Stimulated activated CD8-positive, alpha-beta memory T cell treated with anti-CD3 and anti-CD28 coated beads, Interleukin-15, amount 100 ng/mL, for 48 hours (primary cell): ENCODE results near the gene FOXP1.

Experiments
- DNase-seq, 2 donors: peaks; one replicate each; pipeline ENCODE4 v3.0.0-alpha.2; 2020; ENCODE audit warnings: low read depth in 2 of 2

Gene FOXP1

GRCh38 chr3:71180524-71180923, 403.0 kb downstream of the FOXP1 start:
- DNase-seq, result no peak

- no peak for DNase-seq
Observed at GRCh38 chr3:71177375-71177774, 406.2 kb downstream of the FOXP1 start.

- DNase-seq, result no peak
Observed at GRCh38 chr3:71176366-71176765, 407.2 kb downstream of the FOXP1 start.

GRCh38 chr3:71175691-71176365, 407.7 kb downstream of the FOXP1 start:
- no peak for DNase-seq

- DNase-seq, result no peak
Observed at GRCh38 chr3:71172951-71173350, 410.6 kb downstream of the FOXP1 start.

- no peak for DNase-seq
Observed at GRCh38 chr3:71172189-71172588, 411.3 kb downstream of the FOXP1 start.

- no peak for DNase-seq
Observed at GRCh38 chr3:71171247-71171646, 412.3 kb downstream of the FOXP1 start.

DNA sequence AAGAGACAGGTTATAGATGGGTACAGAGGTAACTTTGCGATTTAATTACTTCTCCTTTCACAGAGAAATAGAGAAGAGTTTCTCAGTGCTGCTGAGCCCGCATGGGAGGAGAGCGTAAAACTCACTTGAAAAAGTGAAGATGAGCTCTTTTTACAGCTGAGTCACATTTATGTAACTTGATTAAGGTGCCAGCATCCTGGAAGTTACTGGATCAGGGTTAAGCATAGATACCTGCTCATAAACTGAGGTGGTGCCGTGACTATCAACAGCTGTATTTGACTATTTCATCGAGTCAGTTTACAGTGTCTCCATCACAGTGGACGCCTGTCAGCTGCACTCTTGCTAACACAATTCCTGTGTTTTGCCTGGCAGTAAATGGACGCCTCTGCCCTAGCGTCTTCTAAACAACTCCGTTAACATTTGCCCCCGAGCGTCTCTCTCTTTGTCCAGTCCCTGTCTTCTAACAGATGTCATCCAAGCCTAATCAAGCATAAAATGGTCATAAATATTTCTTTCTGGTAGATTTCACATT, 414.6 kb downstream of the FOXP1 start:
- no peak for DNase-seq

DNA sequence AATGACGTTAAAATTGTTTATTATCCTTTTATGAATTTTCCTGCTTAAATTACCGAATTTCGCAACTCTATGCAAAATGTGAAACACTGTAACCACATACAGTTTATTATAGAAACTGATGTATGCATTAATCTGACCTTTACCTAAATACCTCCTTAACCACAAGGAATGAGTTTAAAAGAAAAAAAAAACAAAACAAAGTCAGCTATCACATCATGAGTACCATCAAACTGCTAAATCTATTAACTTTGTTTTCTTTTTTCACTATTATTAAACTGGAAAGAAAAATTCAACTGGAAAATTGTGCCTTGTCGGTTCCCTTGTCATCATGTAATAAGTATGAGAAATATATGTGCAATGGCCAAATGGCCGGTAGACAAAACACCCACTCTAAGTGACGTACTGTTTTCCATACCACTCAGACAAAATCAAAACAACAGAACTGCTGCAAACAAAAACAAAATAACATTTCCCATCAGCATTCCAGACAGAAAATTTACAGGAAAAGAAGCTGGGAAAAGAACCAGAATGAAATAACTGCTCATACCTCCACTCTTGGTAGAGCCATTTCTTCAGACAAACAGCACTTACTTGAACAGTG, 415.3 kb downstream of the FOXP1 start:
- no peak for DNase-seq

- DNase-seq, result no peak
Observed at GRCh38 chr3:71166339-71167240, 416.9 kb downstream of the FOXP1 start.

GRCh38 chr3:71164881-71165280, 418.6 kb downstream of the FOXP1 start:
- no peak for DNase-seq

DNA sequence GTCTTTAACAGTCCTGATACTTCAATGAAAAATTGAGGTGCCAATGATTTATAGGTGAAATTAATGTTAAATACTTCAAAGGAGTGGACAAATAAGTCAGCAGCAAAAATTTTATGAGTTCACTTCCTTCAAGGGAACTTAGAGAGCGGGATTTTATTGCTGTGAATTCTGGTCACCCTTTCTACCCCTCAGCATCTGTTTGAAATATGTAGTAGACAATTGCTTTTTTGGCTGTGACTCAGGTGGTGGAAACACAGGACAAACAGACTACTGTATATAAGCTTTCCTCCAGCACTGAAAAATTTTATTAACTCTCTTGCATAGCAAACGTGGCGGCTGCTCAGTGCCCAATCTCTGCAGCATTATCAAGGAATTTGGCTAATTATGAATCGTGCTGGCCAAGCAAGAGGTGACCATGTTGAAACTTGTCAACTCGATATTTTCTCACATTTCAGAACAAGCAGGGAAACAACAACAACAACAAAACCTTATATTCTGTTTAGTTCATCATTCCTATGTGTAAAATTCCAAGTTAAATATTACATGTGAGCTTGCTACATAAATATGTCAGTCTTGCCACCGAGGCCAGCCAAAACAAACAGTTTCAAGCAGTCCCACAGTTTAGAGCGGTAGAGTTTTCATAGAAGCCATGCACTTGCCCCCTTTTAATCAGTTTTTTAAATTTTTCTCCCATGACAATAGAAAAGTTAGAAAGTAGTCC, 420.2 kb downstream of the FOXP1 start:
- no peak for DNase-seq

DNA sequence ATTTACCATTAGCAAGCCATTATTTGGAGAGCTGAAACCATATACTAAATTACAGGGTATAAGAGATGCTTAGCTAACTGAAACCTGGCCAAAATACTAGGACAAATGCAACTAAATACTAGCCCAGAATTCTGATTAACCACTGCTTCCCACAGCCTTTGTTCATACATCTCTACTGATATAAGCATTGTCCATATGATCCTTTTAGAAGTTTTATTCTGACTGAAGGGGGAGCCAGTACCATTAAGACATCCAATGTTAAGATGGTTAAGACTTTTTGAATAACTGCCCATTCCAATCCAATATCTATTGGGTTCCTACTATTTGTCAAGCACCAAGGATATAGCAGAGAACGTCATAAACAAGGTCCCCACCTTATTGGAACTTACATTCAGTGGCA, 421.3 kb downstream of the FOXP1 start:
- no peak for DNase-seq

- no peak for DNase-seq
Observed at GRCh38 chr3:71160785-71161546, 422.6 kb downstream of the FOXP1 start.

GRCh38 chr3:71156062-71156665, 427.4 kb downstream of the FOXP1 start:
- DNase-seq, result no peak

- DNase-seq, result no peak
Observed at GRCh38 chr3:71154846-71155245, 428.7 kb downstream of the FOXP1 start.

GRCh38 chr3:71153713-71154112, 429.8 kb downstream of the FOXP1 start:
- no peak for DNase-seq

DNA sequence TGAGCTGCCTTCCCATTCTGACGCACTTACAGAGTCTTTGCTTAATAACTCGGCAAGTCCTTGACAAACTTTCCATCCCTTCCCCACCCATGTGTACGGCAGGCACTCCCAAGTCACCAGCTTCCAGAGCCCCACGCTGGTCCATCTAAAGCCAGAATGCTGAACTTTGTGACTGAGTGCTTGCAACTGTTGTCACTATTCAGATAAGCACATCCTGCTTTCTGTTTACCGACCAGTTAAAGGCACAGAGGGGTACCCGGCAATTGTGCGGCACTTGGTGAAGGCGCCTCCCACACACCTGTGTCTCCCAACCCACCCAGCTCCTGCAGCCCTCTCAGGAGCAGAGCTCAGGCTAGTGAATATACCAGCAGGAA, 430.6 kb downstream of the FOXP1 start:
- DNase-seq, result no peak

GRCh38 chr3:71152039-71152891, 431.3 kb downstream of the FOXP1 start:
- no peak for DNase-seq
